Thyroid gland (tissue), 4 donors: ENCODE measurements around the gene FEM1B. TPM values are rescaled to one million over a fixed set of nuclear protein-coding genes. Genes with fewer than 3 reads are reported as not detected.

Source experiments
- DNase-seq, 2 donors: peaks; one replicate each; pipeline ENCODE4 v3.0.0-alpha.2; 2019
- H3K27ac ChIP-seq, 3 donors: fragments of 200-600 bp; sonication (generic); 1 replicate in 2 of 3; 2 replicates in 1 of 3; pipeline ENCODE4 v1.5.1; 2016 to 2019; ENCODE audit warnings: mild to moderate bottlenecking in 1 of 3, moderate library complexity in 1 of 3
- H3K27me3 ChIP-seq: fragments of 200-600 bp; sonication (generic); one replicate; pipeline ENCODE4 v1.5.1; 2019
- H3K36me3 ChIP-seq, 2 donors: fragments of 200-600 bp; sonication (generic); one replicate each; pipeline ENCODE4 v1.5.1; 2016 to 2019
- H3K4me1 ChIP-seq, 2 donors: fragments of 200-600 bp; sonication (generic); one replicate each; pipeline ENCODE4 v1.5.1; 2017 to 2019
- H3K4me3 ChIP-seq, 3 donors: fragments of 200-600 bp; sonication (generic); replicated peaks in 1 of 3; 1 replicate in 2 of 3; 2 replicates in 1 of 3; pipeline ENCODE4 v1.5.1; 2016; ENCODE audit warnings: mild to moderate bottlenecking in 1 of 3
- H3K9me3 ChIP-seq: fragments of 200-600 bp; sonication (generic); one replicate; pipeline ENCODE4 v1.5.1; 2017
- POLR2A ChIP-seq, 2 donors: fragments of 450-650 bp; IDR thresholded peaks; one replicate each; pipeline ENCODE4 v1.6.1; 2017; ENCODE audit warnings: antibody characterized with exemption in 2 of 2, mild to moderate bottlenecking in 2 of 2, moderate library complexity in 1 of 2
- WGBS, 2 donors: methylation state at CpG; one replicate each; pipeline ENCODE4 v1.1.5; 2017; 5-methylcytosine and 5-hydroxymethylcytosine counted together
- intact Hi-C: fragments of 100-400 bp; cut with DNase I; formaldehyde crosslinking; loops from one replicate; pipeline ENCODE4 v1.15.1; 2023
- total RNA-seq, 4 donors: library from RNA; depleted of rRNA; stranded (reverse); fragments of >200 nt; gene quantifications; one replicate each; pipeline ENCODE4 v1.2.3, GENCODE V29; 2016
- TF ChIP-seq, protein P1 (sequence below), 6 experiments: fragments of 200-600 bp in 3 of 6; fragments of 450-650 bp in 3 of 6; sonication (generic) in 3 of 6; IDR thresholded peaks; one replicate each; pipeline ENCODE4 v1.5.1; 2016 to 2019; ENCODE audit warnings: antibody characterized with exemption in 6 of 6, mild to moderate bottlenecking in 2 of 6, inconsistent platforms in 1 of 6, moderate library complexity in 1 of 6

The FEM1B gene
- total RNA-seq, 4 donors from 2014 or later, result 43.2 to 60.4 (median 45.2) TPM

- Histone ChIP-seq H3K36me3 (no peaks in the 10 kb centered on the region), H3K27me3 (no peaks in the 10 kb centered on the region), H3K9me3 (no peaks in the 10 kb centered on the region), H3K4me1 (no peaks in the 10 kb centered on the region), H3K4me3 (no peak overlapping the region), H3K27ac (no peak overlapping the region)
- intact Hi-C loops, result no loop called here
- TF ChIP-seq POLR2A (IDR thresholded peaks at IDR 0.05), result no peak
- TF ChIP-seq, protein P1, sequence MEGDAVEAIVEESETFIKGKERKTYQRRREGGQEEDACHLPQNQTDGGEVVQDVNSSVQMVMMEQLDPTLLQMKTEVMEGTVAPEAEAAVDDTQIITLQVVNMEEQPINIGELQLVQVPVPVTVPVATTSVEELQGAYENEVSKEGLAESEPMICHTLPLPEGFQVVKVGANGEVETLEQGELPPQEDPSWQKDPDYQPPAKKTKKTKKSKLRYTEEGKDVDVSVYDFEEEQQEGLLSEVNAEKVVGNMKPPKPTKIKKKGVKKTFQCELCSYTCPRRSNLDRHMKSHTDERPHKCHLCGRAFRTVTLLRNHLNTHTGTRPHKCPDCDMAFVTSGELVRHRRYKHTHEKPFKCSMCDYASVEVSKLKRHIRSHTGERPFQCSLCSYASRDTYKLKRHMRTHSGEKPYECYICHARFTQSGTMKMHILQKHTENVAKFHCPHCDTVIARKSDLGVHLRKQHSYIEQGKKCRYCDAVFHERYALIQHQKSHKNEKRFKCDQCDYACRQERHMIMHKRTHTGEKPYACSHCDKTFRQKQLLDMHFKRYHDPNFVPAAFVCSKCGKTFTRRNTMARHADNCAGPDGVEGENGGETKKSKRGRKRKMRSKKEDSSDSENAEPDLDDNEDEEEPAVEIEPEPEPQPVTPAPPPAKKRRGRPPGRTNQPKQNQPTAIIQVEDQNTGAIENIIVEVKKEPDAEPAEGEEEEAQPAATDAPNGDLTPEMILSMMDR (IDR thresholded peaks at IDR 0.05), result no peak
- 77 to 79% methylated on average over 14 to 16 of the region's 17 CpGs for WGBS, 2 donors
- DNase-seq, result peak in 1 of 2 donors; percentile 2
Measured at GRCh38 chr15:68316061-68316804, 38.7 kb downstream of the FEM1B start.

DNA sequence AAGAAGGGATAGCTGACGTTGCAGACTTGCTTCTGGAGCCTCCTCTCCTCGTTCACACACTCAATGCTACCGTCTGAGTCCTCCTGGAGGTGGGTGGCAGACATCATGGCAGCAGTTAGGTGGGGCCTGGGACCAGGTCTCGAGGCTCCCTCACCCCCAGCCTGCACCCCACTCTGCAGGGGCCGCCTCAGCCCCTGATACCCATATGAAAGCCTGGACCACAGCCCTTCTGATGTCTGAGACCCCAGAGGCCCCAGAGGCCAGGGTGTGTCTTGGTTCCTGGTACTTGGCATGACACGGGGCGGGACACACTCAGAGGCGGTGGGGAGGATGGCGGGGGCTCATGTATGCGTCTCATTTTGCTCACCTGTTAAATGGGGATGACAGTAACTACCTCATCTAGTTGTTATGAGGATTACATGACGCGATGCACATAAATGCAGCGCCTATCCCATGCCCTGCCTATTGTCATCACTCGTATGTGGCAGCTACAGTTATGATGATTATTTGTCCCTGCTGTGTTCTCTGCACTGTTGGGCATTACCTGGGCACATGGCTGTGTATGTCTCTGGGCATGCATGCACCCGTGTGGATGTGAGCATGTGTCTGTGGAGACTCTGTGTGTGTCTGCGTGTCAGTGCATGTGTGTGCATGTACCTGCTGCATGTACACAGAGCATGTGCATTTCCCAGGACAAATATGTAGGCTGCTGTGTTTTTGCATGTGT is 39.9 kb downstream of the FEM1B start:
- 93 to 95% methylated on average over 15 of the region's 16 CpGs for WGBS, 2 donors
- Histone ChIP-seq H3K27ac (no peak overlapping the region), H3K4me3 (no peak overlapping the region), H3K27me3 (no peaks in the 10 kb centered on the region), H3K9me3 (no peaks in the 10 kb centered on the region), H3K4me1 (no peaks in the 10 kb centered on the region), H3K36me3 (no peaks in the 10 kb centered on the region)
- peak in 1 of 2 donors; percentile 1 for DNase-seq
- intact Hi-C loops, result no loop called here
- TF ChIP-seq POLR2A (IDR thresholded peaks at IDR 0.05), result no peak
- TF ChIP-seq, protein P1 (IDR thresholded peaks at IDR 0.05), result no peak

DNA sequence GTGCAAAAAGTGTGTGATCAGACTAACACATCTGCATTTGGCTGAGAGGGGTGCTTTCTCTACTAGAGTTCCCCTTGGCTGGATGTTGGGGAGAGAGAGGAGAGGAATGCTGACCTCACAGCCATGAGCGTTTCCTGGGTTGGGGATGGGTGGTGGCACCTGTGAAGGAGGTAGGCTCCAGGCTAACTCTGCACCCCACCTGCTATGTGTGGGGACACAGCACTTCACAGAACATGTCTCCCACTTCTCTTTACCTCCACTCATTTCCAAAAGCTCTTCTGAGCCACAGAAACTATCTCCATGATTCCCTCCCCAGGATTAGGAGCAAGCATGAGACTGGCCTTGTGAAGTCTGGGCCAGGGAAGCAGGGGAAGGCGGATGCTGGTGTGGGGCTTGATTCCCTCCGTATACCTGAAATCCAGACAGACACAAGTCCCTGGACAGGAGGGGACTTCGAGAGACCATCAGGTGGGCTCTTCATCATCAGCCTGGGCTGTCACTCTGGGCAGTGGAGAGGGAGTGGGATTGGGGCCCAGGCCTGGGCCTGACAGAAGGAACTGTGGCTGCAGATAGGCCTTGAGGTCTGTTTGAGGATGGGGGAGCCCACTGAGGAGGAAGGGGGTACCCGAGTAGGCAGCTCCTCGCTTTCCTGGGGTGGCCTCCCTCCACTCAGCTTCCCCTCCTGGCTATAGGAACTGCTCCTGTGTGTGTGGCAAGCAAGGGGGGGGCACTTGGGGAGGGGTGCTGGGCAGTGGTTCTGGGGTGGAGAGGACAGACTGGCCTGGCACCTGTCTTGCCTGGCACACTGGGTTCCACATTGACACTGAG is 40.7 kb downstream of the FEM1B start:
- WGBS, 2 donors, result 81 to 91% methylated on average over 5 of the region's 6 CpGs
- peak in 1 of 2 donors; percentile 0 for DNase-seq
- TF ChIP-seq, protein P1 (IDR thresholded peaks at IDR 0.05), result no peak
- TF ChIP-seq POLR2A (IDR thresholded peaks at IDR 0.05), result no peak
- Histone ChIP-seq H3K27ac (no peak overlapping the region), H3K27me3 (no peaks in the 10 kb centered on the region), H3K4me3 (no peak overlapping the region), H3K36me3 (no peaks in the 10 kb centered on the region), H3K4me1 (no peaks in the 10 kb centered on the region), H3K9me3 (no peaks in the 10 kb centered on the region)
- intact Hi-C loops, result no loop called here

GRCh38 chr15:68318931-68319909 is 41.7 kb downstream of the FEM1B start:
- H3K36me3 ChIP-seq, result no peaks in the 10 kb centered on the region
- no peak overlapping the region for H3K4me3 ChIP-seq
- intact Hi-C loops, result no loop called here
- H3K27ac ChIP-seq, result no peak overlapping the region
- H3K27me3 ChIP-seq, result no peaks in the 10 kb centered on the region
- no peak for TF ChIP-seq POLR2A (IDR thresholded peaks at IDR 0.05)
- TF ChIP-seq, protein P1 (IDR thresholded peaks at IDR 0.05), result no peak
- no peaks in the 10 kb centered on the region for H3K4me1 ChIP-seq
- H3K9me3 ChIP-seq, result no peaks in the 10 kb centered on the region
- 73 to 78% methylated on average over 14 to 18 of the region's 18 CpGs for WGBS, 2 donors
- no peak for DNase-seq
